Pancreas (tissue), 10 donors: ENCODE measurements around the gene MCTP2. TPM values are rescaled to one million over a fixed set of nuclear protein-coding genes. Genes with fewer than 3 reads are reported as not detected.
A peak's percentile ranks its signal among the peaks of the same experiment; 100 is the strongest.

Source experiments
- ATAC-seq, 4 donors: fragments of 200-7000 bp; cut with Tn5 transposase; one replicate each; pipeline versions ENCODE4 v1.8.0 to v1.9.1; 2020; ENCODE audit warnings: mild to moderate bottlenecking in 4 of 4, moderate library complexity in 4 of 4
- DNase-seq, 6 donors: peaks; one replicate each; pipeline ENCODE4 v3.0.0-alpha.2; 2020
- FAIRE-seq: peaks from 2 replicates; lab custom pipeline; 2012; peaks lifted over from hg19 to GRCh38; lab: Jason Lieb, UNC
- H3K27ac ChIP-seq, 4 donors: fragments of 200-600 bp; sonication (generic); 1 replicate in 3 of 4; 2 replicates in 1 of 4; pipeline versions ENCODE4 v1.5.0 to v1.8.0; 2020
- H3K27me3 ChIP-seq, 4 donors: fragments of 200-600 bp; one replicate each; pipeline ENCODE4 v1.8.0; 2021
- H3K36me3 ChIP-seq, 3 donors: fragments of 200-600 bp; sonication (generic) in 1 of 3; one replicate each; pipeline versions ENCODE4 v1.5.0 to v1.8.0; 2020 to 2021
- H3K4me1 ChIP-seq, 3 donors: fragments of 200-600 bp; one replicate each; pipeline ENCODE4 v1.8.0; 2021
- H3K4me3 ChIP-seq, 4 donors: fragments of 200-600 bp; sonication (generic) in 2 of 4; one replicate each; pipeline versions ENCODE4 v1.5.0 to v1.8.0; 2020 to 2021
- H3K9me3 ChIP-seq, 4 donors: fragments of 200-600 bp; one replicate each; pipeline ENCODE4 v1.8.0; 2021
- CTCF ChIP-seq, 4 donors: fragments of 200-600 bp; sonication (generic) in 3 of 4; IDR thresholded peaks; one replicate each; pipeline versions ENCODE4 v1.5.0 to v1.8.0; 2021; ENCODE audit warnings: antibody characterized with exemption in 4 of 4
- WGBS, 2 donors: extraction: QIAGEN DNeasy Blood & Tissue Kit; methylation state at CpG; one replicate each; pipeline ENCODE4 v1.1.7; 2013; 5-methylcytosine and 5-hydroxymethylcytosine counted together
- intact Hi-C, 3 donors: fragments of 100-400 bp; cut with DNase I; formaldehyde crosslinking; loops; one replicate each; pipeline versions ENCODE4 v1.11.1 to v1.14.2; 2022
- polyA plus RNA-seq, 2 donors: library from polyadenylated mRNA; stranded (reverse); fragments of 200-250 nt; gene quantifications; one replicate each; pipeline ENCODE4 v1.2.3, GENCODE V29; 2013
- total RNA-seq, 6 donors: library from RNA; stranded (reverse); fragmentation: NEBNext Ultra II Directional in 4 of 6; extraction: Animal tissue kit (Norgen Biotek cat#: 25700) in 4 of 6; gene quantifications; one replicate each; pipeline versions ENCODE4 v1.2.1 to v1.2.4, GENCODE V29; 2021 to 2023
- donor health status: healthy with polysubstance abuse.
- donor health status: DM: no; HTN: no; CAD: no; lungs with moderate emphysema.
- donor health status: DM: no; HTN: no; CAD: no.
- donor health status: control.
- donor health status: control.
- donor health status: Bipolar disorder and iron deficiency.
- donor health status: DM: yes; HTN: yes; CAD: no.
- donor health status: DM: no; HTN: no; CAD: no.
- donor health status: DM: no; HTN: no; CAD: no.
- donor health status: DM: yes; HTN: yes; CAD: no.

Gene MCTP2
- total and polyA plus RNA-seq, 8 donors, result 3.7 to 21.4 (median 14.7) TPM

- intact Hi-C loops, result loop anchor here in 1 of 3 donors (10.0 kb wide), 1 partner anchor 55 kb away; no protein-coding TSS in a partner anchor
- no peak for ATAC-seq
- no peaks in the 10 kb centered on the region for H3K9me3 ChIP-seq
- WGBS, 2 donors, result 84 to 86% methylated on average over 10 of the region's 10 CpGs
- no peaks in the 10 kb centered on the region for H3K27me3 ChIP-seq
- H3K4me3 ChIP-seq, result no peak overlapping the region
- TF ChIP-seq CTCF (IDR thresholded peaks at IDR 0.05), result no peak
- no peaks in the 10 kb centered on the region for H3K36me3 ChIP-seq
- peaks cover 11 to 16% (median 15%) of the 10 kb centered on the region in 3 donors for H3K4me1 ChIP-seq
- no peak for FAIRE-seq
- H3K27ac ChIP-seq, result peak overlapping the region in 2 of 4 donors; percentile 92 to 94
- no peak for DNase-seq
Measured at GRCh38 chr15:94229591-94230369, 1.6 kb upstream of the MCTP2 start.

GRCh38 chr15:94230431-94230882, 904 bp upstream of the MCTP2 start:
- DNase-seq (no peak), FAIRE-seq (no peak), ATAC-seq (peak in 3 of 4 donors; percentile 2 to 22 (median 19))
- Histone ChIP-seq H3K4me1 (peaks cover 11 to 16% (median 15%) of the 10 kb centered on the region in 3 donors), H3K27me3 (no peaks in the 10 kb centered on the region), H3K27ac (peak overlapping the region; percentile 85 to 94 (median 89)), H3K36me3 (no peaks in the 10 kb centered on the region), H3K4me3 (peak overlapping the region; percentile 71 to 84 (median 82)), H3K9me3 (no peaks in the 10 kb centered on the region)
- no peak for TF ChIP-seq CTCF (IDR thresholded peaks at IDR 0.05)
- intact Hi-C loops, result loop anchor here in 1 of 3 donors (10.0 kb wide), 1 partner anchor 54 kb away; no protein-coding TSS in a partner anchor
- WGBS, 2 donors, result 4 to 5% methylated on average over 11 of the region's 11 CpGs

- FAIRE-seq, result no peak
- Histone ChIP-seq H3K9me3 (no peaks in the 10 kb centered on the region), H3K4me1 (peaks cover 11 to 16% (median 15%) of the 10 kb centered on the region in 3 donors), H3K27me3 (no peaks in the 10 kb centered on the region), H3K36me3 (no peaks in the 10 kb centered on the region), H3K27ac (peak overlapping the region; percentile 85 to 94 (median 89)), H3K4me3 (peak overlapping the region; percentile 71 to 84 (median 82))
- TF ChIP-seq CTCF (IDR thresholded peaks at IDR 0.05), result no peak
- ATAC-seq, result peak; percentile 43 to 59 (median 50)
- WGBS, 2 donors, result 3% methylated on average over 25 of the region's 25 CpGs
- no peak for DNase-seq
- intact Hi-C loops, result loop anchor here in 1 of 3 donors (10.0 kb wide), 1 partner anchor 53 kb away; no protein-coding TSS in a partner anchor
Measured at GRCh38 chr15:94231723-94232468, 535 bp downstream of the MCTP2 start.

GRCh38 chr15:94233441-94233840, 2.1 kb downstream of the MCTP2 start:
- ATAC-seq (no peak), FAIRE-seq (no peak), DNase-seq (no peak)
- Histone ChIP-seq H3K9me3 (no peaks in the 10 kb centered on the region), H3K4me1 (peaks cover 11 to 16% (median 15%) of the 10 kb centered on the region in 3 donors), H3K36me3 (no peaks in the 10 kb centered on the region), H3K27ac (no peak overlapping the region), H3K4me3 (peak overlapping the region in 1 of 4 donors; percentile 79), H3K27me3 (no peaks in the 10 kb centered on the region)
- no peak for TF ChIP-seq CTCF (IDR thresholded peaks at IDR 0.05)
- WGBS, 2 donors, result 35 to 45% methylated on average over 3 of the region's 3 CpGs
- intact Hi-C loops, result loop anchor here in 1 of 3 donors (10.0 kb wide), 1 partner anchor 51 kb away; no protein-coding TSS in a partner anchor
